HEK293 (cell line): ENCODE results near the gene EFCAB8.

Experiments
- CTCF ChIA-PET: fragments of 350-600 bp; formaldehyde crosslinking; extraction: SDS; loops from one replicate; lab custom pipeline; 2021; ENCODE audit warnings: antibody characterized with exemption; lab: Yijun Ruan, JAX
- POLR2A ChIA-PET: fragments of 300-600 bp; formaldehyde crosslinking; extraction: SDS; loops from one replicate; lab custom pipeline; 2020; ENCODE audit warnings: antibody characterized with exemption, inconsistent platforms; lab: Yijun Ruan, JAX
- H3K27ac ChIP-seq: fragments of 200-500 bp; sonication (Bioruptor generic); 2 replicates; pipeline ENCODE4 v1.5.1; 2014; ENCODE audit warnings: low read depth, low read length, control low read depth, inconsistent platforms; ENCODE audit errors: extremely low read depth
- H3K36me3 ChIP-seq, 2 experiments: fragments of 200-500 bp in 1 of 2; sonication (Bioruptor generic) in 1 of 2; 1 replicate in 1 of 2; 2 replicates in 1 of 2; pipeline ENCODE4 v1.5.1; 2014 to 2017; ENCODE audit warnings: inconsistent platforms in 2 of 2, low read length in 2 of 2; ENCODE audit not compliant: control insufficient read depth in 2 of 2, insufficient read depth in 1 of 2
- H3K4me1 ChIP-seq: fragments of 200-500 bp; sonication (Bioruptor generic); 2 replicates; pipeline ENCODE4 v1.5.1; 2014; ENCODE audit warnings: mild to moderate bottlenecking, low read length, inconsistent platforms; ENCODE audit not compliant: control insufficient read depth, insufficient read depth
- H3K4me3 ChIP-seq: 2 replicates; pipeline ENCODE4 v1.5.1; 2011; ENCODE audit warnings: low read depth, mild to moderate bottlenecking, control low read depth, low read length, moderate library complexity
- H3K9me3 ChIP-seq: fragments of 200-500 bp; sonication (Bioruptor generic); 2 replicates; pipeline ENCODE4 v1.5.1; 2014; ENCODE audit warnings: low read depth, low read length, inconsistent platforms; ENCODE audit not compliant: control insufficient read depth, insufficient read depth
- ELK4 ChIP-seq: IDR thresholded peaks from 2 replicates; pipeline ENCODE4 v1.6.1; 2011; ENCODE audit warnings: mild to moderate bottlenecking, low read depth, low read length, borderline replicate concordance
- GLIS2 ChIP-seq: fragments of 450-650 bp; formaldehyde crosslinking; IDR thresholded peaks from 2 replicates; pipeline ENCODE4 v1.5.1; 2016; ENCODE audit warnings: missing biosample characterization, missing genetic modification characterization
- HIC1 ChIP-seq: fragments of 450-650 bp; formaldehyde crosslinking; IDR thresholded peaks from 2 replicates; pipeline ENCODE4 v1.5.1; 2016; ENCODE audit warnings: missing biosample characterization, missing genetic modification characterization
- PRDM10 ChIP-seq: fragments of 450-650 bp; formaldehyde crosslinking; IDR thresholded peaks from 2 replicates; pipeline ENCODE4 v1.5.1; 2016; ENCODE audit warnings: missing biosample characterization, missing genetic modification characterization
- SP2 ChIP-seq: fragments of 450-650 bp; formaldehyde crosslinking; IDR thresholded peaks from 2 replicates; pipeline ENCODE4 v1.5.1; 2016; ENCODE audit warnings: missing biosample characterization, missing genetic modification characterization
- ZBTB49 ChIP-seq: fragments of 450-650 bp; formaldehyde crosslinking; IDR thresholded peaks from 2 replicates; pipeline ENCODE4 v1.5.1; 2016; ENCODE audit warnings: missing biosample characterization, missing genetic modification characterization, low read depth
- ZFP3 ChIP-seq: fragments of 450-650 bp; formaldehyde crosslinking; IDR thresholded peaks from 2 replicates; pipeline ENCODE4 v1.5.1; 2016; ENCODE audit warnings: low read depth, missing biosample characterization, missing genetic modification characterization
- ZFP41 ChIP-seq: fragments of 450-650 bp; formaldehyde crosslinking; IDR thresholded peaks from 2 replicates; pipeline ENCODE4 v1.5.1; 2016; ENCODE audit warnings: missing biosample characterization, missing genetic modification characterization, borderline replicate concordance
- ZFP69B ChIP-seq: fragments of 450-650 bp; formaldehyde crosslinking; IDR thresholded peaks from 2 replicates; pipeline ENCODE4 v1.5.1; 2016; ENCODE audit warnings: missing biosample characterization, missing genetic modification characterization
- ZNF19 ChIP-seq: fragments of 450-650 bp; formaldehyde crosslinking; IDR thresholded peaks from 2 replicates; pipeline ENCODE4; 2016; ENCODE audit warnings: missing biosample characterization, missing genetic modification characterization, low read depth
- ZNF350 ChIP-seq: fragments of 450-650 bp; formaldehyde crosslinking; IDR thresholded peaks from 2 replicates; pipeline ENCODE4 v1.5.0; 2017; ENCODE audit warnings: missing biosample characterization, mild to moderate bottlenecking, missing genetic modification characterization
- ZNF423 ChIP-seq: fragments of 450-650 bp; formaldehyde crosslinking; IDR thresholded peaks from 2 replicates; pipeline ENCODE4 v1.5.1; 2016; ENCODE audit warnings: missing biosample characterization, missing genetic modification characterization
- ZNF433 ChIP-seq: fragments of 450-650 bp; formaldehyde crosslinking; IDR thresholded peaks from 2 replicates; pipeline ENCODE4 v1.5.1; 2016; ENCODE audit warnings: missing biosample characterization, missing genetic modification characterization, low read depth
- ZNF580 ChIP-seq: fragments of 450-650 bp; formaldehyde crosslinking; IDR thresholded peaks from 2 replicates; pipeline ENCODE4 v1.5.1; 2016; ENCODE audit warnings: missing biosample characterization, missing genetic modification characterization
- ZNF670 ChIP-seq: fragments of 450-650 bp; formaldehyde crosslinking; IDR thresholded peaks from 2 replicates; pipeline ENCODE4 v1.5.1; 2016; ENCODE audit warnings: missing biosample characterization, missing genetic modification characterization, low read depth

EFCAB8 gene

GRCh38 chr20:32924781-32925180 is 66.1 kb downstream of the EFCAB8 start (continued):
- TF ChIP-seq PRDM10 (tag by site-specific recombination) (no peak), GLIS2 (tag by site-specific recombination) (no peak), ZNF670 (tag by site-specific recombination) (no peak), ZFP69B (tag by site-specific recombination) (no peak), ZFP41 (tag by site-specific recombination) (no peak)

- no peak for TF ChIP-seq ZNF350 (tag by site-specific recombination)
- Histone ChIP-seq H3K27ac (no peak overlapping the region), H3K9me3 (no peaks in the 10 kb centered on the region), H3K4me3 (no peak overlapping the region), H3K4me1 (no peaks in the 10 kb centered on the region), H3K36me3 (no peaks in the 10 kb centered on the region)
- POLR2A ChIA-PET = no interaction called here
- CTCF ChIA-PET = interaction anchor here (0.6 to 0.9 kb wide), 2 partner anchors 23 to 1093 kb away, joined by 3 read pairs; no protein-coding TSS in a partner anchor
These were observed 66.9 kb downstream of the EFCAB8 start for GRCh38 chr20:32925481-32926196.

GRCh38 chr20:32929162-32929561 is 70.4 kb downstream of the EFCAB8 start:
- TF ChIP-seq ELK4 = no peak
- no peak for TF ChIP-seq HIC1
- no peak for TF ChIP-seq ZNF433
- TF ChIP-seq ZNF19 = no peak
- TF ChIP-seq ZNF580 (tag by site-specific recombination) = no peak
- TF ChIP-seq ZBTB49 (tag by site-specific recombination) = no peak
- TF ChIP-seq ZFP3 = no peak
- no peak for TF ChIP-seq SP2 (tag by site-specific recombination)
- TF ChIP-seq GLIS2 (tag by site-specific recombination) = no peak
- TF ChIP-seq ZNF423 (tag by site-specific recombination) = no peak
- TF ChIP-seq, all 188 proteins: peak for 0
- Histone ChIP-seq H3K4me1 (no peaks in the 10 kb centered on the region), H3K4me3 (no peak overlapping the region), H3K36me3 (no peaks in the 10 kb centered on the region), H3K9me3 (no peaks in the 10 kb centered on the region), H3K27ac (no peak overlapping the region)
- ChIA-PET CTCF (no interaction called here), POLR2A (no interaction called here)
